SK-N-SH treated with all-trans-retinoic acid at 6 μM for 48 hours (cell line): ENCODE results near the gene ROPN1.
"Not testable (repeated sequence)": the region's sequence is repeated elsewhere in the genome, so short reads cannot be mapped to it uniquely, and the experiment has no call there.

Source experiments
- ATAC-seq: fragments of 200-7000 bp; cut with Tn5 transposase; 3 replicates; pipeline ENCODE4 v1.9.1; 2020; ENCODE audit warnings: mild to moderate bottlenecking, moderate library complexity
- BACH2 ChIP-seq: fragments of 250-450 bp; sonication (Bioruptor Pico); IDR thresholded peaks from 2 replicates; pipeline ENCODE4 v1.9.0; 2021; ENCODE audit warnings: mild to moderate bottlenecking, borderline replicate concordance
- CREB5 ChIP-seq: fragments of 250-450 bp; sonication (Bioruptor Pico); IDR thresholded peaks from 2 replicates; pipeline ENCODE4 v1.5.1; 2020; ENCODE audit warnings: low read depth, mild to moderate bottlenecking, moderate library complexity
- CSRNP3 ChIP-seq: fragments of 250-450 bp; sonication (Bioruptor Pico); IDR thresholded peaks from 2 replicates; pipeline ENCODE4 v1.5.1; 2021; ENCODE audit warnings: mild to moderate bottlenecking, moderate library complexity
- ESRRG ChIP-seq: fragments of 250-450 bp; sonication (Bioruptor Pico); IDR thresholded peaks from 2 replicates; pipeline ENCODE4 v1.6.1; 2021; ENCODE audit warnings: mild to moderate bottlenecking
- GLIS3 ChIP-seq: fragments of 250-450 bp; sonication (Bioruptor Pico); IDR thresholded peaks from 2 replicates; pipeline ENCODE4 v1.5.0; 2020; ENCODE audit warnings: mild to moderate bottlenecking, moderate library complexity
- ISL1 ChIP-seq: fragments of 250-450 bp; sonication (Bioruptor Pico); IDR thresholded peaks from 2 replicates; pipeline ENCODE4 v2.1.2; 2022; ENCODE audit warnings: mild to moderate bottlenecking, moderate library complexity
- OSR1 ChIP-seq: fragments of 250-450 bp; sonication (Bioruptor Pico); IDR thresholded peaks from 2 replicates; pipeline ENCODE4 v1.8.0; 2022; ENCODE audit warnings: moderate library complexity, mild to moderate bottlenecking, inconsistent platforms
- POU6F1 ChIP-seq: fragments of 250-450 bp; sonication (Bioruptor Pico); IDR thresholded peaks from 2 replicates; pipeline ENCODE4 v1.8.0; 2021; ENCODE audit warnings: low read depth, mild to moderate bottlenecking, moderate library complexity, borderline replicate concordance
- PPARA ChIP-seq: fragments of 250-450 bp; sonication (Bioruptor Pico); IDR thresholded peaks from 2 replicates; pipeline ENCODE4 v1.5.0; 2020; ENCODE audit warnings: mild to moderate bottlenecking, borderline replicate concordance
- RARB ChIP-seq: fragments of 250-450 bp; sonication (Bioruptor Pico); IDR thresholded peaks from 2 replicates; pipeline ENCODE4 v1.8.0; 2021; ENCODE audit warnings: mild to moderate bottlenecking, moderate library complexity
- SNAI2 ChIP-seq: fragments of 250-450 bp; sonication (Bioruptor Pico); IDR thresholded peaks from 2 replicates; pipeline ENCODE4 v1.5.0; 2020; ENCODE audit warnings: mild to moderate bottlenecking, moderate library complexity
- TCF4 ChIP-seq: fragments of 250-450 bp; sonication (Bioruptor Pico); IDR thresholded peaks from 2 replicates; pipeline ENCODE4 v1.8.0; 2021; ENCODE audit warnings: mild to moderate bottlenecking, moderate library complexity, borderline replicate concordance
- TSHZ2 ChIP-seq: fragments of 250-450 bp; sonication (Bioruptor Pico); IDR thresholded peaks from 2 replicates; pipeline ENCODE4 v1.5.0; 2020; ENCODE audit warnings: mild to moderate bottlenecking, moderate library complexity
- ZC3H10 ChIP-seq: fragments of 250-450 bp; sonication (Bioruptor Pico); IDR thresholded peaks from 2 replicates; pipeline ENCODE4 v1.5.1; 2021; ENCODE audit warnings: mild to moderate bottlenecking, moderate library complexity
- ZFP30 ChIP-seq: fragments of 450-650 bp; formaldehyde crosslinking; IDR thresholded peaks from 2 replicates; pipeline ENCODE4 v1.5.0; 2022; ENCODE audit warnings: mild to moderate bottlenecking, moderate library complexity
- ZNF70 ChIP-seq: fragments of 450-650 bp; formaldehyde crosslinking; IDR thresholded peaks from 2 replicates; pipeline ENCODE4 v1.5.0; 2020; ENCODE audit warnings: mild to moderate bottlenecking, moderate library complexity
- ZNF8 ChIP-seq: fragments of 450-650 bp; formaldehyde crosslinking; IDR thresholded peaks from 2 replicates; pipeline ENCODE4 v1.5.0; 2020; ENCODE audit warnings: mild to moderate bottlenecking, moderate library complexity
- TF ChIP-seq, protein P1 (sequence below): fragments of 250-450 bp; sonication (Bioruptor Pico); IDR thresholded peaks from 2 replicates; pipeline ENCODE4 v1.8.0; 2020; ENCODE audit warnings: mild to moderate bottlenecking, moderate library complexity, borderline replicate concordance

The ROPN1 gene

GRCh38 chr3:123991730-123992588 is at the start of gene ROPN1:
TSS of gene ROPN1 (minus strand) at chr3:123992124. CDS start at chr3:123980481, 11,643 bp downstream.
- peak; percentile 95 for ATAC-seq

GRCh38 chr3:124041553-124041952 is 49.6 kb upstream of the ROPN1 start:
- no peak for ATAC-seq

DNA sequence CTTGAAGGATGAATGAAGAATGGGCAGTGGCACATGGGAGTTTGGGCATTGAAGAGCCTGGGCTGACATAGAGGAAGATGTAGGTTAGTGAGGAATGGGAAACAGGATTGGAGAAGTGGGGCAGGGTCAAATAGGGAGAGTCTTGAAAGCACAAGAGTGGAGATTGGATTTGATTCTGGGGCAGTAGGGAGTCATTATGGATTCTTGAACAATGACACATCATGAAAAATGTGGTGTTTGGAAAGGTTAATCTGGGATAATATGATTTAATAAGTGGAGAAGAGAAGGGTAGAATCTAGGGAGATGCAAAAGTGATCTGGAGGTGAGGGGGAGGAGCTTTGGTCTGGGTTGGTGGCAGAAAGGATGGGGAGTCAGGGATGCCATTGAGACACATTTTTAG is 45.4 kb upstream of the ROPN1 start:
- ATAC-seq, result no peak
- TF ChIP-seq POU6F1 (CRISPR knock-in tag), result no peak
- no peak for TF ChIP-seq TCF4
- TF ChIP-seq RARB (CRISPR knock-in tag), result no peak
- TF ChIP-seq, protein P1, sequence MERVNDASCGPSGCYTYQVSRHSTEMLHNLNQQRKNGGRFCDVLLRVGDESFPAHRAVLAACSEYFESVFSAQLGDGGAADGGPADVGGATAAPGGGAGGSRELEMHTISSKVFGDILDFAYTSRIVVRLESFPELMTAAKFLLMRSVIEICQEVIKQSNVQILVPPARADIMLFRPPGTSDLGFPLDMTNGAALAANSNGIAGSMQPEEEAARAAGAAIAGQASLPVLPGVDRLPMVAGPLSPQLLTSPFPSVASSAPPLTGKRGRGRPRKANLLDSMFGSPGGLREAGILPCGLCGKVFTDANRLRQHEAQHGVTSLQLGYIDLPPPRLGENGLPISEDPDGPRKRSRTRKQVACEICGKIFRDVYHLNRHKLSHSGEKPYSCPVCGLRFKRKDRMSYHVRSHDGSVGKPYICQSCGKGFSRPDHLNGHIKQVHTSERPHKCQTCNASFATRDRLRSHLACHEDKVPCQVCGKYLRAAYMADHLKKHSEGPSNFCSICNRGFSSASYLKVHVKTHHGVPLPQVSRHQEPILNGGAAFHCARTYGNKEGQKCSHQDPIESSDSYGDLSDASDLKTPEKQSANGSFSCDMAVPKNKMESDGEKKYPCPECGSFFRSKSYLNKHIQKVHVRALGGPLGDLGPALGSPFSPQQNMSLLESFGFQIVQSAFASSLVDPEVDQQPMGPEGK, result no peak
- no peak for TF ChIP-seq SNAI2
- TF ChIP-seq ZNF8 (CRISPR knock-in tag), result no peak
- no peak for TF ChIP-seq ZNF70
- no peak for TF ChIP-seq TSHZ2 (CRISPR knock-in tag)
- TF ChIP-seq CREB5, result no peak
- TF ChIP-seq OSR1, result no peak
- TF ChIP-seq GLIS3 (CRISPR knock-in tag), result no peak

More at GRCh38 chr3:124041553-124041952, 49.6 kb upstream of the ROPN1 start:
- TF ChIP-seq PPARA (CRISPR knock-in tag), result no peak

DNA sequence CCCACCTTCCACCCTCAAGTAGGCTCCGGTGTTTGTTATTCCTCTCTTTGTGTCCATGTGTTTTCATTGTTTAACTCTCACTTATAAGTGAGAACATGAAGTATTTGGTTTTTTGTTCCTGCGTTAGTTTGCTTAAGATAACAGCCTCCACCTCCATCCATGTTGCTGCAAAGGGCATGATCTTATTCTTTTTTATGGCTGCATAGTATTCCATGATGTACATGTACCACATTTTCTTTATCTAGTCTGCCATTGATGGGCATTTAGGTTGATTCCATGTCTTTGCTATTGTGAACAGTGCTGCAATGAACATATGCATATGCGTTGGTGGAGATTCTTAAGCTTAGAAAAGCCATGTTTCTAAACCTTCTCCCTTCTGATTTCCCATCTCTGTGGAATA is 44.3 kb upstream of the ROPN1 start:
- ATAC-seq, result not testable (repeated sequence)

GRCh38 chr3:124035463-124036121 is 43.7 kb upstream of the ROPN1 start:
- ATAC-seq, result no peak
- TF ChIP-seq ZFP30 (CRISPR knock-in tag), result no peak
- TF ChIP-seq CSRNP3 (CRISPR knock-in tag), result no peak
- no peak for TF ChIP-seq ZC3H10 (CRISPR knock-in tag)
- TF ChIP-seq TSHZ2 (CRISPR knock-in tag), result no peak
- TF ChIP-seq, protein P1, result no peak
- no peak for TF ChIP-seq ZNF70
- TF ChIP-seq ESRRG, result no peak
- TF ChIP-seq ZNF8 (CRISPR knock-in tag), result no peak
- no peak for TF ChIP-seq OSR1
- no peak for TF ChIP-seq BACH2
- no peak for TF ChIP-seq ISL1
- TF ChIP-seq RARB (CRISPR knock-in tag), result no peak

More for the DNA sequence above, 44.3 kb upstream of the ROPN1 start:
- TF ChIP-seq ZNF8 (CRISPR knock-in tag), result peak; percentile 84
